ENCODE results near the gene DAPK2.

DNA sequence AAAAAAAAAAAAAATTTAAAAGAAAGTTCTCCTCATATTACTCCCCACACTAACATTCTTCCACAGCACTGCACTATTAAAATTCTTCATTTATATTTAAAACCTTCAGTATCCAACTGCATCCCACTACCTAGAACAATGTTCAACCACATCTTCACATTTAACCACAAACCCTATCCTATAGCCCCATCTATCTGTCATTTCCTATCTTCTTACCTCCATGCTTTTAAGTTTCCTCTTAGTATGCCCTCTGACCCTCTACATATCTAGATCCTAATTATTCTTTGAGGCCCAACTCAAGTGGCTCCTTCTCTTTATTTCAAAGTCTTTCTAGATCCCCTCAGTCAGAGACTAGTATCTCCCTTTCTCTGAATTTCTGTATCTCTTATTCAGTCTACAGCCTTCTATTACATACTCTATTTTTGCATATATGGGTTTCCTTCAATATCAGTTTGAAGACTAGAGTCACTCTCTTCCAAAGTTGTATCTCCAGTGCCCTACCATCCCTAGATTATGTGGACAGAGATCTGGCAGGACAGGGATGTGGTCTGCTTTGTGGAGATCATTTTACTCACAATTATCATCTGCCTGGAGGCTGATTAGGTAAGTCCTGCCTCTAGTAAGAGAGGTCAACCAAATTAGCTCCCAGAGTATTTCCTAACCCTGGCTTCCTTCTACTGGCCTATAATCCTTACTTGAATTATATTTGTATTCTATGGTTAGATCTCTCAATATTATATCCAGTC lies 46.0 kb upstream of the DAPK2 start:
- no peak for TF ChIP-seq YY1 (IDR thresholded peaks at IDR 0.05; ENCODE audit: low read depth)
- TF ChIP-seq EP300 (IDR thresholded peaks at IDR 0.05; ENCODE audit: borderline replicate concordance in 1 of 2, low read depth in 1 of 2, low read length in 1 of 2), result no peak
- TF ChIP-seq, protein P1, sequence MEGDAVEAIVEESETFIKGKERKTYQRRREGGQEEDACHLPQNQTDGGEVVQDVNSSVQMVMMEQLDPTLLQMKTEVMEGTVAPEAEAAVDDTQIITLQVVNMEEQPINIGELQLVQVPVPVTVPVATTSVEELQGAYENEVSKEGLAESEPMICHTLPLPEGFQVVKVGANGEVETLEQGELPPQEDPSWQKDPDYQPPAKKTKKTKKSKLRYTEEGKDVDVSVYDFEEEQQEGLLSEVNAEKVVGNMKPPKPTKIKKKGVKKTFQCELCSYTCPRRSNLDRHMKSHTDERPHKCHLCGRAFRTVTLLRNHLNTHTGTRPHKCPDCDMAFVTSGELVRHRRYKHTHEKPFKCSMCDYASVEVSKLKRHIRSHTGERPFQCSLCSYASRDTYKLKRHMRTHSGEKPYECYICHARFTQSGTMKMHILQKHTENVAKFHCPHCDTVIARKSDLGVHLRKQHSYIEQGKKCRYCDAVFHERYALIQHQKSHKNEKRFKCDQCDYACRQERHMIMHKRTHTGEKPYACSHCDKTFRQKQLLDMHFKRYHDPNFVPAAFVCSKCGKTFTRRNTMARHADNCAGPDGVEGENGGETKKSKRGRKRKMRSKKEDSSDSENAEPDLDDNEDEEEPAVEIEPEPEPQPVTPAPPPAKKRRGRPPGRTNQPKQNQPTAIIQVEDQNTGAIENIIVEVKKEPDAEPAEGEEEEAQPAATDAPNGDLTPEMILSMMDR (IDR thresholded peaks at IDR 0.05), result peak; percentile 29; the same call in 1 of the 2 replicates
- TF ChIP-seq, protein P2, sequence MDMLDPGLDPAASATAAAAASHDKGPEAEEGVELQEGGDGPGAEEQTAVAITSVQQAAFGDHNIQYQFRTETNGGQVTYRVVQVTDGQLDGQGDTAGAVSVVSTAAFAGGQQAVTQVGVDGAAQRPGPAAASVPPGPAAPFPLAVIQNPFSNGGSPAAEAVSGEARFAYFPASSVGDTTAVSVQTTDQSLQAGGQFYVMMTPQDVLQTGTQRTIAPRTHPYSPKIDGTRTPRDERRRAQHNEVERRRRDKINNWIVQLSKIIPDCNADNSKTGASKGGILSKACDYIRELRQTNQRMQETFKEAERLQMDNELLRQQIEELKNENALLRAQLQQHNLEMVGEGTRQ (IDR thresholded peaks at IDR 0.05; ENCODE audit: borderline replicate concordance, low read depth, low read length), result no peak
- TF ChIP-seq POLR2AphosphoS5 (IDR thresholded peaks at IDR 0.05; ENCODE audit: low read depth, low read length), result no peak
- TF ChIP-seq NRF1 (IDR thresholded peaks at IDR 0.05; ENCODE audit: low read depth, low read length), result no peak
- TF ChIP-seq, protein P3, sequence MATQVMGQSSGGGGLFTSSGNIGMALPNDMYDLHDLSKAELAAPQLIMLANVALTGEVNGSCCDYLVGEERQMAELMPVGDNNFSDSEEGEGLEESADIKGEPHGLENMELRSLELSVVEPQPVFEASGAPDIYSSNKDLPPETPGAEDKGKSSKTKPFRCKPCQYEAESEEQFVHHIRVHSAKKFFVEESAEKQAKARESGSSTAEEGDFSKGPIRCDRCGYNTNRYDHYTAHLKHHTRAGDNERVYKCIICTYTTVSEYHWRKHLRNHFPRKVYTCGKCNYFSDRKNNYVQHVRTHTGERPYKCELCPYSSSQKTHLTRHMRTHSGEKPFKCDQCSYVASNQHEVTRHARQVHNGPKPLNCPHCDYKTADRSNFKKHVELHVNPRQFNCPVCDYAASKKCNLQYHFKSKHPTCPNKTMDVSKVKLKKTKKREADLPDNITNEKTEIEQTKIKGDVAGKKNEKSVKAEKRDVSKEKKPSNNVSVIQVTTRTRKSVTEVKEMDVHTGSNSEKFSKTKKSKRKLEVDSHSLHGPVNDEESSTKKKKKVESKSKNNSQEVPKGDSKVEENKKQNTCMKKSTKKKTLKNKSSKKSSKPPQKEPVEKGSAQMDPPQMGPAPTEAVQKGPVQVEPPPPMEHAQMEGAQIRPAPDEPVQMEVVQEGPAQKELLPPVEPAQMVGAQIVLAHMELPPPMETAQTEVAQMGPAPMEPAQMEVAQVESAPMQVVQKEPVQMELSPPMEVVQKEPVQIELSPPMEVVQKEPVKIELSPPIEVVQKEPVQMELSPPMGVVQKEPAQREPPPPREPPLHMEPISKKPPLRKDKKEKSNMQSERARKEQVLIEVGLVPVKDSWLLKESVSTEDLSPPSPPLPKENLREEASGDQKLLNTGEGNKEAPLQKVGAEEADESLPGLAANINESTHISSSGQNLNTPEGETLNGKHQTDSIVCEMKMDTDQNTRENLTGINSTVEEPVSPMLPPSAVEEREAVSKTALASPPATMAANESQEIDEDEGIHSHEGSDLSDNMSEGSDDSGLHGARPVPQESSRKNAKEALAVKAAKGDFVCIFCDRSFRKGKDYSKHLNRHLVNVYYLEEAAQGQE (IDR thresholded peaks at IDR 0.05; ENCODE audit: low read depth, low read length), result no peak
- TF ChIP-seq SMC3 (IDR thresholded peaks at IDR 0.05; ENCODE audit: low read depth, low read length), result no peak
- TF ChIP-seq FOXM1 (IDR thresholded peaks at IDR 0.05; ENCODE audit: low read depth), result no peak
- no peak for TF ChIP-seq RXRA (IDR thresholded peaks at IDR 0.05; ENCODE audit: borderline replicate concordance, low read depth)
- no peak for TF ChIP-seq MXI1 (IDR thresholded peaks at IDR 0.05; ENCODE audit: low read depth, low read length)
- TF ChIP-seq, protein P4, sequence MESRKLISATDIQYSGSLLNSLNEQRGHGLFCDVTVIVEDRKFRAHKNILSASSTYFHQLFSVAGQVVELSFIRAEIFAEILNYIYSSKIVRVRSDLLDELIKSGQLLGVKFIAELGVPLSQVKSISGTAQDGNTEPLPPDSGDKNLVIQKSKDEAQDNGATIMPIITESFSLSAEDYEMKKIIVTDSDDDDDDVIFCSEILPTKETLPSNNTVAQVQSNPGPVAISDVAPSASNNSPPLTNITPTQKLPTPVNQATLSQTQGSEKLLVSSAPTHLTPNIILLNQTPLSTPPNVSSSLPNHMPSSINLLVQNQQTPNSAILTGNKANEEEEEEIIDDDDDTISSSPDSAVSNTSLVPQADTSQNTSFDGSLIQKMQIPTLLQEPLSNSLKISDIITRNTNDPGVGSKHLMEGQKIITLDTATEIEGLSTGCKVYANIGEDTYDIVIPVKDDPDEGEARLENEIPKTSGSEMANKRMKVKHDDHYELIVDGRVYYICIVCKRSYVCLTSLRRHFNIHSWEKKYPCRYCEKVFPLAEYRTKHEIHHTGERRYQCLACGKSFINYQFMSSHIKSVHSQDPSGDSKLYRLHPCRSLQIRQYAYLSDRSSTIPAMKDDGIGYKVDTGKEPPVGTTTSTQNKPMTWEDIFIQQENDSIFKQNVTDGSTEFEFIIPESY (IDR thresholded peaks at IDR 0.05; ENCODE audit: borderline replicate concordance, low read depth), result no peak

Data from SK-N-SH (cell line).